Liver (tissue), 9 donors: Measurements from ENCODE around the gene C1orf216. TPM values are rescaled to one million over a fixed set of nuclear protein-coding genes. Genes with fewer than 3 reads are reported as not detected.
"Not testable (repeated sequence)": the region's sequence is repeated elsewhere in the genome, so short reads cannot be mapped to it uniquely, and the experiment has no call there.

ENCODE experiments used
- DNase-seq: peaks from one replicate; pipeline ENCODE4 v3.0.0-alpha.2; 2017; ENCODE audit warnings: low spot score
- H3K27ac ChIP-seq, 2 donors: one replicate each; pipeline ENCODE4 v1.7.0; 2013; ENCODE audit warnings: inconsistent platforms in 2 of 2, low read length in 2 of 2, control low read depth in 1 of 2, low read depth in 1 of 2, mild to moderate bottlenecking in 1 of 2
- H3K27me3 ChIP-seq, 4 donors: one replicate each; pipeline versions ENCODE4 v1.6.1 to v1.7.0; 2013; ENCODE audit warnings: low read length in 3 of 4, inconsistent platforms in 1 of 4, mild to moderate bottlenecking in 1 of 4, moderate library complexity in 1 of 4; ENCODE audit not compliant: control insufficient read depth in 4 of 4, insufficient read depth in 4 of 4
- H3K36me3 ChIP-seq, 4 donors: one replicate each; pipeline versions ENCODE4 v1.6.1 to v1.7.0; 2013; ENCODE audit warnings: low read length in 3 of 4, mild to moderate bottlenecking in 3 of 4, low read depth in 1 of 4, moderate library complexity in 1 of 4; ENCODE audit not compliant: control insufficient read depth in 4 of 4, insufficient read depth in 3 of 4
- H3K4me1 ChIP-seq, 4 donors: one replicate each; pipeline versions ENCODE4 v1.6.1 to v1.7.0; 2013; ENCODE audit warnings: low read length in 3 of 4, mild to moderate bottlenecking in 3 of 4, moderate library complexity in 1 of 4; ENCODE audit not compliant: control insufficient read depth in 4 of 4, insufficient read depth in 4 of 4
- H3K4me3 ChIP-seq, 3 donors: one replicate each; pipeline versions ENCODE4 v1.6.1 to v1.7.0; 2013; ENCODE audit warnings: low read length in 3 of 3, control low read depth in 1 of 3, low read depth in 1 of 3, mild to moderate bottlenecking in 1 of 3
- H3K9ac ChIP-seq, 2 donors: one replicate each; pipeline ENCODE4 v1.7.0; 2013; ENCODE audit warnings: low read length in 2 of 2, mild to moderate bottlenecking in 2 of 2, moderate library complexity in 2 of 2, control low read depth in 1 of 2, low read depth in 1 of 2
- H3K9me3 ChIP-seq, 4 donors: one replicate each; pipeline versions ENCODE4 v1.6.1 to v1.7.0; 2013; ENCODE audit warnings: low read length in 3 of 4; ENCODE audit not compliant: control insufficient read depth in 4 of 4
- EGR1 ChIP-seq, 2 donors: IDR thresholded peaks; 2 replicates each; pipeline ENCODE4 v1.6.1; 2016 to 2018; ENCODE audit warnings: antibody characterized with exemption in 2 of 2, low read depth in 2 of 2
- FOXA2 ChIP-seq: IDR thresholded peaks from 2 replicates; pipeline ENCODE4 v1.6.1; 2016; ENCODE audit warnings: antibody characterized with exemption
- GABPA ChIP-seq, 2 donors: IDR thresholded peaks in 1 of 2; conservative IDR thresholded peaks in 1 of 2; 2 replicates each; pipeline ENCODE4 v1.6.1; 2016; ENCODE audit warnings: antibody characterized with exemption in 2 of 2, mild to moderate bottlenecking in 1 of 2, moderate library complexity in 1 of 2
- HNF4A ChIP-seq, 2 donors: conservative IDR thresholded peaks; 2 replicates each; pipeline ENCODE4 v1.6.1; 2016; ENCODE audit warnings: antibody characterized with exemption in 2 of 2, mild to moderate bottlenecking in 2 of 2
- HNF4G ChIP-seq: IDR thresholded peaks from 2 replicates; pipeline ENCODE4 v1.6.1; 2016; ENCODE audit warnings: antibody characterized with exemption
- NR2F2 ChIP-seq: IDR thresholded peaks from 2 replicates; pipeline ENCODE4 v1.6.1; 2016; ENCODE audit warnings: antibody characterized with exemption
- RAD21 ChIP-seq, 2 donors: IDR thresholded peaks; 2 replicates each; pipeline ENCODE4 v1.6.1; 2016; ENCODE audit warnings: antibody characterized with exemption in 2 of 2, mild to moderate bottlenecking in 2 of 2
- REST ChIP-seq: IDR thresholded peaks from 2 replicates; pipeline ENCODE4 v1.6.1; 2016; ENCODE audit warnings: antibody characterized with exemption, mild to moderate bottlenecking
- ZBTB33 ChIP-seq: IDR thresholded peaks from 2 replicates; pipeline ENCODE4 v1.6.1; 2016; ENCODE audit warnings: antibody characterized with exemption
- WGBS: extraction: QIAGEN DNeasy Blood & Tissue Kit; methylation state at CpG from one replicate; pipeline ENCODE4 v1.1.7; 2013; 5-methylcytosine and 5-hydroxymethylcytosine counted together
- polyA plus RNA-seq, 2 donors: library from polyadenylated mRNA; stranded (reverse) in 1 of 2; unstranded in 1 of 2; fragments of 200-250 nt in 1 of 2; fragments of >200 nt in 1 of 2; fragmentation: Nextera tagmentation in 1 of 2; extraction: Ambion mirVana in 1 of 2; gene quantifications; one replicate each; pipeline versions ENCODE4 v1.2.1 to v1.2.3, GENCODE V29; 2013 to 2015
- total RNA-seq, 2 donors: library from RNA; depleted of rRNA; stranded (reverse); fragments of >200 nt; gene quantifications; one replicate each; pipeline ENCODE4 v1.2.3, GENCODE V29; 2014
- donor health status: healthy.
- donor health status: healthy.
- donor health status: healthy.
- donor health status: healthy.
- donor health status: healthy.

The C1orf216 gene
- total and polyA plus RNA-seq, 4 donors = 1.2 to 3.4 (median 3.0) TPM

DNA sequence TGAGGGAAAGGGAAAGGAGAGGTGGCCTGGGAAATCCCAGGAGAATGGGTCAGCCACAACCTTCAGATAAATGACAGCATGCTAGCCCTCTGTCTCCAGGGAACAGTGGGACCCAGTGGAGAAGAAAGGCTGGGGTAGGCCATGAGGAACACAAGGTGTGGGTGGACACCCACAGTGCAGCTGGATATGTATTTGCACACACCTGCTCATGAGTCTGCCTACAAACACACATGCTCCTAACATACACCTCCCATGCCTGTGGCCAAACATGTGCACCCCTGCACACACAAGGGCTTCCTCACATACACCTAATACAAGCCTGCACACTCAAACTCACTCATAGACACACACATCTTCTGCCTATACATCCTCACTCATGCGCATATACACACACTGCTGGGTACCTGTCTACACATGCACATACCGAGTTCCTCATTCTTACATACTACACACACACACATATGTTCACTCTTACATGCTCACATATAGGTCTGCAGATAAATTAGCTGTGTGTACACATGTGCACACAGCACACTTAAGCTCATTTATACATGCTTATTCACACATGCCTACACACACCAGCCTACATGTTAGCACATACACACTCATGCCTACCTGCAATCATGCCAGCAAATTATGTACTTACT is 3.6 kb downstream of the C1orf216 start:
- no peak overlapping the region for H3K27ac ChIP-seq
- TF ChIP-seq EGR1 (IDR thresholded peaks at IDR 0.05; ENCODE audit: low read depth in 2 of 2) = no peak
- TF ChIP-seq HNF4G = no peak
- no peak for TF ChIP-seq GABPA (IDR thresholded peaks at IDR 0.05 in 1 of 2, conservative IDR thresholded peaks at IDR 0.05 in 1 of 2)
- no peak for TF ChIP-seq NR2F2
- TF ChIP-seq FOXA2 = no peak
- no peak for TF ChIP-seq REST
- no peak for TF ChIP-seq RAD21 (IDR thresholded peaks at IDR 0.05)
- TF ChIP-seq HNF4A (conservative IDR thresholded peaks at IDR 0.05) = no peak
- peaks cover 0 to 14% (median 8%) of the 10 kb centered on the region in 4 donors for H3K4me1 ChIP-seq
- no peak overlapping the region for H3K9ac ChIP-seq
- 94% methylated on average over 2 of the region's 2 CpGs for WGBS
- H3K27me3 ChIP-seq = no peaks in the 10 kb centered on the region
- no peak for DNase-seq
- no peaks in the 10 kb centered on the region for H3K36me3 ChIP-seq
- no peaks in the 10 kb centered on the region for H3K9me3 ChIP-seq
- H3K4me3 ChIP-seq = no peak overlapping the region

GRCh38 chr1:35711098-35711497 is 7.6 kb downstream of the C1orf216 start:
- not testable (repeated sequence) for H3K9me3 ChIP-seq, H3K4me3 ChIP-seq, H3K36me3 ChIP-seq, H3K9ac ChIP-seq, DNase-seq, H3K27me3 ChIP-seq, H3K27ac ChIP-seq
- H3K4me1 ChIP-seq = peaks cover 3 to 14% (median 6%) of the 10 kb centered on the region in 4 donors
- 96% methylated on average over 5 of the region's 5 CpGs for WGBS

DNA sequence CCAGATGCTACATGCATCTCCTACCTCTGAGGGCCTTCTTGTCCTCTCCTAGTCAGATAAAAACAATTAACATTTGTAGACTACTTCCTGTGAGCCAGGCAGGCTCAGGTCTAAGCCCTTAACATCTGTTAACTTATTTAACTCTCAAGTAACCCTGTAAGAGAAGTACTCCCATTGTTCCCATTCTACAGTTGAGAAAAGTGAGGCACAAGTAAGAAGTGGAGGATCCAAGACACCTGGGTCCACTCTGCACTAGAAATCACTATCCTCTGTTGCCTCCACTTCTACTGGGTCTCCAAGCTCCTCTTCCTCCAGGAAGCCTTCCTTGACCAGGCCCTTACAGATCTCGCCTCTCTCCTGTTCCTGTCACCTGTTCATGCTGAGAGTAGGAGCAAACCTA is 9.7 kb downstream of the C1orf216 start:
- 98% methylated on average over 1 of the region's 1 CpG for WGBS

More for the DNA sequence above, 9.7 kb downstream of the C1orf216 start:
- H3K9me3 ChIP-seq = no peaks in the 10 kb centered on the region
- H3K9ac ChIP-seq = no peak overlapping the region
- no peaks in the 10 kb centered on the region for H3K27me3 ChIP-seq
- DNase-seq = no peak
- H3K4me3 ChIP-seq = no peak overlapping the region
- H3K36me3 ChIP-seq = no peaks in the 10 kb centered on the region
- TF ChIP-seq GABPA (IDR thresholded peaks at IDR 0.05 in 1 of 2, conservative IDR thresholded peaks at IDR 0.05 in 1 of 2) (no peak), ZBTB33 (no peak), NR2F2 (no peak)
- peaks cover 3 to 14% (median 6%) of the 10 kb centered on the region in 4 donors for H3K4me1 ChIP-seq
- H3K27ac ChIP-seq = no peak overlapping the region
